Testis (tissue), 2 donors: ENCODE results near the gene MRPS34.

ENCODE experiments used
- POLR2A ChIP-seq: fragments of 450-650 bp; IDR thresholded peaks from one replicate; pipeline ENCODE4 v1.6.1; 2017; ENCODE audit warnings: antibody characterized with exemption, mild to moderate bottlenecking, moderate library complexity
- TF ChIP-seq, protein P1 (sequence below), 3 experiments: fragments of 450-650 bp in 2 of 3; fragments of 200-600 bp in 1 of 3; sonication (generic) in 1 of 3; IDR thresholded peaks; one replicate each; pipeline ENCODE4 v1.5.1; 2016 to 2019; ENCODE audit warnings: antibody characterized with exemption in 3 of 3, mild to moderate bottlenecking in 2 of 3, moderate library complexity in 1 of 3

- no peak for TF ChIP-seq POLR2A
- TF ChIP-seq, protein P1, sequence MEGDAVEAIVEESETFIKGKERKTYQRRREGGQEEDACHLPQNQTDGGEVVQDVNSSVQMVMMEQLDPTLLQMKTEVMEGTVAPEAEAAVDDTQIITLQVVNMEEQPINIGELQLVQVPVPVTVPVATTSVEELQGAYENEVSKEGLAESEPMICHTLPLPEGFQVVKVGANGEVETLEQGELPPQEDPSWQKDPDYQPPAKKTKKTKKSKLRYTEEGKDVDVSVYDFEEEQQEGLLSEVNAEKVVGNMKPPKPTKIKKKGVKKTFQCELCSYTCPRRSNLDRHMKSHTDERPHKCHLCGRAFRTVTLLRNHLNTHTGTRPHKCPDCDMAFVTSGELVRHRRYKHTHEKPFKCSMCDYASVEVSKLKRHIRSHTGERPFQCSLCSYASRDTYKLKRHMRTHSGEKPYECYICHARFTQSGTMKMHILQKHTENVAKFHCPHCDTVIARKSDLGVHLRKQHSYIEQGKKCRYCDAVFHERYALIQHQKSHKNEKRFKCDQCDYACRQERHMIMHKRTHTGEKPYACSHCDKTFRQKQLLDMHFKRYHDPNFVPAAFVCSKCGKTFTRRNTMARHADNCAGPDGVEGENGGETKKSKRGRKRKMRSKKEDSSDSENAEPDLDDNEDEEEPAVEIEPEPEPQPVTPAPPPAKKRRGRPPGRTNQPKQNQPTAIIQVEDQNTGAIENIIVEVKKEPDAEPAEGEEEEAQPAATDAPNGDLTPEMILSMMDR (IDR thresholded peaks at IDR 0.05) = no peak
Observed at GRCh38 chr16:1794908-1795666, 22.2 kb upstream of the MRPS34 start.
